ENCODE measurements around the gene PRSS58.

DNA sequence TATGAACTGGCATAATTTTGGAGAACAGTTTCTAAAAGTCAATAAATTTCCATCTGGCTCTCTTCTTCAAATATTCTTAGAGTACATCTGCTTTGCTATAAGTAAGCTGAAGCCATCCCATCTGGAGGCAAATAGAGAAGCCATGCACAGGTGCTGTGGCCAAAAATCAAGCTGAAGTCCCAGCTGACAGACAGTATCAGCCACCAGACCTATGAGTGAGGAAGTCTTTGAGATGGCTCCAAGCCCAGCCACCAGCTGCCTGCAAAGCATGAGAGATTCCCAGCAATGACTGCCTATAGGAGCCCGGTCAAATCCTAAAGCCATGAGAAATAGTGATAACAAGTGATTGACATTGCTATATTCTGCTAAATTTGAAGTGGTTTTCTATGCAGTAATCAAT lies 21.7 kb upstream of the PRSS58 start:
- TF ChIP-seq, protein P1, sequence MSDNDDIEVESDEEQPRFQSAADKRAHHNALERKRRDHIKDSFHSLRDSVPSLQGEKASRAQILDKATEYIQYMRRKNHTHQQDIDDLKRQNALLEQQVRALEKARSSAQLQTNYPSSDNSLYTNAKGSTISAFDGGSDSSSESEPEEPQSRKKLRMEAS (IDR thresholded peaks at IDR 0.05; ENCODE audit: low read depth, low read length): no peak
- TF ChIP-seq, protein P2, sequence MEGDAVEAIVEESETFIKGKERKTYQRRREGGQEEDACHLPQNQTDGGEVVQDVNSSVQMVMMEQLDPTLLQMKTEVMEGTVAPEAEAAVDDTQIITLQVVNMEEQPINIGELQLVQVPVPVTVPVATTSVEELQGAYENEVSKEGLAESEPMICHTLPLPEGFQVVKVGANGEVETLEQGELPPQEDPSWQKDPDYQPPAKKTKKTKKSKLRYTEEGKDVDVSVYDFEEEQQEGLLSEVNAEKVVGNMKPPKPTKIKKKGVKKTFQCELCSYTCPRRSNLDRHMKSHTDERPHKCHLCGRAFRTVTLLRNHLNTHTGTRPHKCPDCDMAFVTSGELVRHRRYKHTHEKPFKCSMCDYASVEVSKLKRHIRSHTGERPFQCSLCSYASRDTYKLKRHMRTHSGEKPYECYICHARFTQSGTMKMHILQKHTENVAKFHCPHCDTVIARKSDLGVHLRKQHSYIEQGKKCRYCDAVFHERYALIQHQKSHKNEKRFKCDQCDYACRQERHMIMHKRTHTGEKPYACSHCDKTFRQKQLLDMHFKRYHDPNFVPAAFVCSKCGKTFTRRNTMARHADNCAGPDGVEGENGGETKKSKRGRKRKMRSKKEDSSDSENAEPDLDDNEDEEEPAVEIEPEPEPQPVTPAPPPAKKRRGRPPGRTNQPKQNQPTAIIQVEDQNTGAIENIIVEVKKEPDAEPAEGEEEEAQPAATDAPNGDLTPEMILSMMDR (IDR thresholded peaks at IDR 0.05; ENCODE audit: low read depth, low read length): no peak
- TF ChIP-seq MYC (IDR thresholded peaks at IDR 0.05; ENCODE audit: low read depth, low read length): no peak

Data from NB4 (cell line).